Effector CD8-positive, alpha-beta T cell (primary cell): Measurements from ENCODE around the gene SPOCD1.
A peak's percentile ranks its signal among the peaks of the same experiment; 100 is the strongest.

Experiments
- DNase-seq: peaks from one replicate; lab custom pipeline; 2025; lab: John Stamatoyannopoulos, UW

The SPOCD1 gene

GRCh38 chr1:31799895-31800673 lies 15.7 kb downstream of the SPOCD1 start:
- DNase-seq, result no peak

- no peak for DNase-seq
Observed at GRCh38 chr1:31799196-31799894, 16.5 kb downstream of the SPOCD1 start.

- DNase-seq, result no peak
Observed at GRCh38 chr1:31798433-31799195, 17.2 kb downstream of the SPOCD1 start.

- DNase-seq, result no peak
Observed at GRCh38 chr1:31798086-31798432, 17.8 kb downstream of the SPOCD1 start.

GRCh38 chr1:31797216-31797615 lies 18.6 kb downstream of the SPOCD1 start:
- no peak for DNase-seq

- DNase-seq, result no peak
Observed at GRCh38 chr1:31796707-31797106, 19.1 kb downstream of the SPOCD1 start.

- no peak for DNase-seq
Observed at GRCh38 chr1:31795801-31796621, 19.8 kb downstream of the SPOCD1 start.

GRCh38 chr1:31795096-31795675 lies 20.6 kb downstream of the SPOCD1 start:
- no peak for DNase-seq

GRCh38 chr1:31793586-31794285 lies 22.1 kb downstream of the SPOCD1 start:
- DNase-seq, result no peak

GRCh38 chr1:31793086-31793485 lies 22.7 kb downstream of the SPOCD1 start:
- no peak for DNase-seq

- no peak for DNase-seq
Observed at GRCh38 chr1:31792541-31792940, 23.3 kb downstream of the SPOCD1 start.

GRCh38 chr1:31792116-31792515 lies 23.7 kb downstream of the SPOCD1 start:
- no peak for DNase-seq

- no peak for DNase-seq
Observed at GRCh38 chr1:31791131-31791858, 24.5 kb downstream of the SPOCD1 start.

- no peak for DNase-seq
Observed at GRCh38 chr1:31790641-31791091, 25.2 kb downstream of the SPOCD1 start.

GRCh38 chr1:31790140-31790539 lies 25.7 kb downstream of the SPOCD1 start:
- DNase-seq, result no peak

- peak; percentile 92 for DNase-seq
Observed at GRCh38 chr1:31789259-31790065, 26.4 kb downstream of the SPOCD1 start.

GRCh38 chr1:31788825-31789256 lies 27.0 kb downstream of the SPOCD1 start:
- DNase-seq, result no peak

GRCh38 chr1:31788138-31788824 lies 27.5 kb downstream of the SPOCD1 start:
- DNase-seq, result peak; percentile 82

GRCh38 chr1:31787786-31788137 lies 28.1 kb downstream of the SPOCD1 start:
- no peak for DNase-seq
